NCI-H2171 treated with DMSO at 0.1 percent for 48 hours (cell line): Measurements from ENCODE around the gene PON3.
"Not testable (repeated sequence)": the region's sequence is repeated elsewhere in the genome, so short reads cannot be mapped to it uniquely, and the experiment has no call there.

Experiments used
- DNase-seq: peaks from one replicate; lab custom pipeline; 2025; lab: John Stamatoyannopoulos, UW

PON3 gene

GRCh38 chr7:95411666-95412065 is 15.5 kb upstream of the PON3 start:
- no peak for DNase-seq

GRCh38 chr7:95411036-95411435 is 14.9 kb upstream of the PON3 start:
- DNase-seq: no peak

GRCh38 chr7:95407751-95408150 is 11.6 kb upstream of the PON3 start:
- DNase-seq: no peak

- no peak for DNase-seq
Measured at GRCh38 chr7:95405800-95406199, 9.6 kb upstream of the PON3 start.

GRCh38 chr7:95405208-95405607 is 9.0 kb upstream of the PON3 start:
- no peak for DNase-seq

GRCh38 chr7:95404316-95404865 is 8.2 kb upstream of the PON3 start:
- DNase-seq: no peak

- DNase-seq: peak; percentile 76
Measured at GRCh38 chr7:95398155-95398940, 2.2 kb upstream of the PON3 start.

GRCh38 chr7:95397381-95397780 is 1.2 kb upstream of the PON3 start:
- no peak for DNase-seq

- no peak for DNase-seq
Measured at GRCh38 chr7:95395755-95396135, 430 bp downstream of the PON3 start.

GRCh38 chr7:95394370-95394769 is 1.8 kb downstream of the PON3 start:
- no peak for DNase-seq

- DNase-seq: no peak
Measured at GRCh38 chr7:95391761-95392160, 4.4 kb downstream of the PON3 start.

GRCh38 chr7:95389516-95389915 is 6.7 kb downstream of the PON3 start:
- DNase-seq: no peak

GRCh38 chr7:95379457-95379856 is 16.7 kb downstream of the PON3 start:
- not testable (repeated sequence) for DNase-seq

GRCh38 chr7:95376632-95377400 is 19.4 kb downstream of the PON3 start:
- no peak for DNase-seq

- DNase-seq: no peak
Measured at GRCh38 chr7:95375591-95376257, 20.5 kb downstream of the PON3 start.

GRCh38 chr7:95373323-95373722 is 22.9 kb downstream of the PON3 start:
- DNase-seq: no peak

GRCh38 chr7:95368235-95368634 is 27.9 kb downstream of the PON3 start:
- DNase-seq: no peak

GRCh38 chr7:95367606-95368005 is 28.6 kb downstream of the PON3 start:
- DNase-seq: no peak

- DNase-seq: no peak
Measured at GRCh38 chr7:95365151-95365550, 31.0 kb downstream of the PON3 start.

- DNase-seq: no peak
Measured at GRCh38 chr7:95357623-95358022, 38.6 kb downstream of the PON3 start.

- DNase-seq: no peak
Measured at GRCh38 chr7:95342642-95343307, 53.4 kb downstream of the PON3 start.

GRCh38 chr7:95342029-95342428 is 54.1 kb downstream of the PON3 start:
- no peak for DNase-seq
